HG02970 (cell line): Measurements from ENCODE around the gene AGPAT3.

Experiments
- ATAC-seq: cut with Tn5 transposase; IDR thresholded peaks from one replicate; pipeline ENCODE4 v1.9.1; 2021; ENCODE audit warnings: mild to moderate bottlenecking, moderate library complexity, moderate number of reproducible peaks; ENCODE audit not compliant: unreplicated experiment, low FRiP score

Gene AGPAT3

DNA sequence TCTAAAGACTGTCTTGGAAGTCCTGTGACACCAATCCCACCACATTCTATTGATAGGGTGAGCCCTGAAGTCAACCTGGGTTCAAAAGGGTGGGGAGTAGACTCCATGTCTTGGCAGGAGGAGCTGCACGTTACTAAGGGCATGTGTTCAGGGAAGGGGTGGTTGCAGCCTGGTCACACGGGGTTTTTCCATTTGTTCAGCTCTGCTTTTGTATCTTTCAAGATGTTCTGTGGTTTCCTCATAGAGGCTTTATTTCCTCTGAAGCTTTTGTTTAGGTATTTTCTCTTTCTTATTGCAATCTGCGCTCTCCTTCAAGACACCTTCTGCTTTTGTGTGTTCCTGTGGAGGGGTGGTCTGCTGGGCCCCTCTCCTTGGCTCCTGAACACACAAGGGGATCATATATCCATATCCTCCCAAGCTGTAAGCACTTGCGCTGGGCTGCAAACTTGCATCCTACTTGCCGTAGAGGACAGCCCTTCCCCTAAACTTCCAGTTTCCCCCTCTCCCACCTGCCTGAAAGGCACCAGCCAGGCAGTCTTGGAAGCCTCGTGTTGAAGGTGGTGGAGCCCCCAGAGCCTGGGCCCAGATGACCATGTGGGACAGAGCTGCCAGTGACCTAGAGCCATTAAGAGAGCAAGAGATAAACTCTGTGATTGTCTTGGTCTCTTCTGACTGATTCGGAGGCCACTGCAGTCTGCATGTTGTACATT is 84.6 kb downstream of the AGPAT3 start:
- ATAC-seq = no peak

DNA sequence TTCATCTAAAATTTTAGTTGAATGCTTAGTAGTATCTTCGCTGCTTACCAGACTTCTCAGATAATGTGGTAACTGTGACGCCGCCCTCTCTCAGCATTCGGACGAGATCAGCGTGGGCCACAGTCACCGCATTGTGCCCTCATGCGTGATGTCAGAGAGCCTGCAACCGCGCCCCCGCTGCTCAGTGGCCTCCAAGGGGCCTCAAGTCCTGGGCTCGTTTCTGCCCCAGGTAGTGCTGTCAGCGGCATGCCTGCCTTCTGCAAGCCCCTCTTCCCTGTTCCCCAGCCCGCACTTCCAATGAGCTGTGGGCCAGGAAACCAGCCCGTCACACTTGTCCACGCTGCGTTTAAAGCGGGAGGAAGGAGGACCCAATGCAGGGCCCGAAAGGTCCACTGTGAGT is 85.5 kb downstream of the AGPAT3 start:
- no peak for ATAC-seq

- no peak for ATAC-seq
Measured at GRCh38 chr21:43950936-43951335, 85.9 kb downstream of the AGPAT3 start.

DNA sequence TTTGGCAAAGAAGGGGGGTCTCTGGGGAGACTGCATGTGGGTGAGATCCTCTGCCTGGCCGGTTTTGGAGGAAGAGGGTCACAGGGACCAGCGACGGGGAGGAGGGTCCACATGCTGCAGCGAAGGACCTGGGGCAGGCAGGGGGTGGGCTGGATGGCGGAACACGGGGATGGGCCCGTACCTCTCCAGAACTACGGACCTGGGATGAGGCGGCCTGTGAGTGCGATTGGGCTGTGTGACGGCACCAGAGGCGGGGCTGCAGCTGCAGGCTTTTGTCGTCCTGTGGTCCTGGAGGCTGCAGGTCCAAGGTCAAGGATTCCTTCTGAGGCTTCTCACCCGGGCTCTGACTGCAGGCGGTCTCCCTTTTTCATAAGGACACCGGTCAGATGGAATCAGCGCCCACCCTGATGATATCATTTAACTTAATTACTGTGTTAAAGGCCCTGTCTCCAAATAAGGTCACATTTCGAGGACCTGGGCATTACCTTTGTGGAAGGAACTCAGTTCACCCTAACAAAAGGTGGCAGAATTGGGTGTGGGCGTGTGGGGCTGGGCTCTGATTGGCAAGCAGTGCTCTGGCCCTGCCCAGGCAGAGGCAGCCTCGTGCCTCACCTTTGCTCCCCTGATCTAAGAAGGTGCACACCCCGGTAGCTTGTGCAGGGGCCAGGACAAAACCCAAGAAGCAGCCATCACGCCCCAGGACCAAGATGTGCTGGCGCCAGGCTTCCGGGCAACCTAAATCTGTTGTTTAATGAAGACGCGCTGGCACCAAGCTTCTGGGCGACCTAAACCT is 87.1 kb downstream of the AGPAT3 start:
- ATAC-seq = no peak

DNA sequence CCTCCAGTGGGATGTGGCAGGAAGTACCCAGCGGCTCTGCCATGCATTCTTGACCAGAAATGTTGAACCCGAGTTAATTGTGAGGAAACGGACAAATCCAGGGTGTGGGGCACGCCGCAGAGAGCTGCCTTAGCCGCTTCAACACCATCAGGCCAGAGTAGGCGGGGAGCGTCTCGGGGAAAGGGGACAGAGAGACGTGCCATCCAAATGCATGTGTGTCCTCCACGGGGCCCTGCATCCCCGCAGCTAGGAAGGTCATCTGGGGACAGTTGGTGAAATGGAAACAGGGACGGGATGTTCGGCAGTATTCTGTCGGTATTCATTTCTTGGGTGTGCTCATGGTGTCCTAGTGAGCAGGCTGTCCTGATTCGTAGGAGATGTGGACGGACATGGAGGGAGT is 88.0 kb downstream of the AGPAT3 start:
- no peak for ATAC-seq

DNA sequence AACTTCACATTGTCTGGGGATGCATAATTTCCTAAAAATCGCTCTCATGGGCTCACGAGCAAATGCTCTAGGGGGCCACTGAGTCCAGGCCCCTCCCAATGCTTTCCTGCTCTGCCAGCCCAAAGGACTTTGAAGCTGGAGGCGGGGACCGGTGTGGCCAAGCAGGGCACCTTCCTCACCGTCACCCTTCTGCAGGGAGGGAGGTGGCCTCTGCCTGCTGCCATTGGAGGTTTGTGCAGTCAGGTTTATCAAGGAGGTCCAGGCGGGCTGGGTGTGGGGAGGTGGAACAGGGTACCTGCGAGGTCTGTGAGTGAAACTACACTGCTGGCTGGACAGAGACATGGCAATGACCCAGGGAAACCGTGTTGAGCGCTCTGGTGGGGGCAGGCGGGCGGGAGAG is 89.0 kb downstream of the AGPAT3 start:
- no peak for ATAC-seq

DNA sequence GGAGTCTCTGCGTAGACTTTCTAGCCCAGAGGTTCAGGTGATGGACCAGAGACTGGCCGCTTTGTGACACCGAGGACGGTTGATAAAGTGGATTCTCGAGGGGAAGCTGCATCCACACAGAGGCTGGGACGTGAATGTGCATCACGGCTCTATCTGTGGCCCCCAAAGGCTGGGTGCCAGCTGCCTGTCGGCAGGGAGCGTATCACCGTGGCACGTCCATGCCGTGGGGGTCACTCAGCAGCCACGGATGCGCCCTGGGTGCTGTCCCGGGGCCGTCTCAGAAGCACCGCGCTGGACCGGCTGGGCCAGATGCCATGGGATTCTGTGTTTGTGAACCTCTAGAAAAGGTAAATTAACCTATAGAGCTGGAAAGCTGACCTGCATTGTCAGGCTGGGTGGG is 89.9 kb downstream of the AGPAT3 start:
- no peak for ATAC-seq

- ATAC-seq = no peak
Measured at GRCh38 chr21:43956019-43956669, 91.1 kb downstream of the AGPAT3 start.

DNA sequence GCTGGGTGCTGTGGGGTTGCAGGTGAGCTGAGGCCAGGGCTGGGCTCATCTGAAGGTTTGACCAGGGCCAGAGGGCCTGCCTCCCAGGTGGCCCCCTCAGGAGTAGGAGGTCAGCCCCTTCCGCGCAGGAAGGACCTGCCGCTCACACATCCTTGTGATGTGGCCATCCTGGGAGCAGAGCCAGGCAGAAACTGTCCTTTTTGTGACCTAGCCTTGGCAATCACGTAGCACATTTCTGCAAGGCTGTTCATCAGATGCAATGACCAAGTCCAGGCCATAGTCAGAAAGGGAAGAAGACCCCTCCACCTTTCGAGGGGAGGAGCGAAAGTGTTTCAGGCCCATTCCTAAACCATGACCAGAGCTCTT is 91.6 kb downstream of the AGPAT3 start:
- ATAC-seq = no peak

DNA sequence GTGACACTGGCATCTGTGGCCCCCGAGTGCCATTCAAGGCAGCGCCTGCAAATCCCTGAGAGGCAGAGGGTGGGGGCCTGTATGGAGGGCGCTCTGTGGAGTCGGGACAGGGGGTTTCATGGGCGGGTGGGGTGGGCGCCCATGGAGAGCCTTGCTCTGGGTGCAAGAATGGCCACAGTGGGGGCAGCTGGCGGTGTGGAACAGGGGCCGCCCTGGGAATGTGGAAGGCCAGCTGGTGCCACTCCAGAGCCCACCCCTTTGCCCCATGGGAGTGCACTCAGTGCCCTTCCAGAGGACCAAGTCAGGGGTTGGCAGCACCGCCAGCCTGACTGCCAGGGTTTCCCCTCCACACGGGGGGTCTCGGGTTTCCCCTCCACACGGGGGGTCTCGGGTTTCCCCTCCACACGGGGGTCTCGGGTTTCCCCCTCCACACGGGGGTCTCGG is 92.1 kb downstream of the AGPAT3 start:
- ATAC-seq = no peak

DNA sequence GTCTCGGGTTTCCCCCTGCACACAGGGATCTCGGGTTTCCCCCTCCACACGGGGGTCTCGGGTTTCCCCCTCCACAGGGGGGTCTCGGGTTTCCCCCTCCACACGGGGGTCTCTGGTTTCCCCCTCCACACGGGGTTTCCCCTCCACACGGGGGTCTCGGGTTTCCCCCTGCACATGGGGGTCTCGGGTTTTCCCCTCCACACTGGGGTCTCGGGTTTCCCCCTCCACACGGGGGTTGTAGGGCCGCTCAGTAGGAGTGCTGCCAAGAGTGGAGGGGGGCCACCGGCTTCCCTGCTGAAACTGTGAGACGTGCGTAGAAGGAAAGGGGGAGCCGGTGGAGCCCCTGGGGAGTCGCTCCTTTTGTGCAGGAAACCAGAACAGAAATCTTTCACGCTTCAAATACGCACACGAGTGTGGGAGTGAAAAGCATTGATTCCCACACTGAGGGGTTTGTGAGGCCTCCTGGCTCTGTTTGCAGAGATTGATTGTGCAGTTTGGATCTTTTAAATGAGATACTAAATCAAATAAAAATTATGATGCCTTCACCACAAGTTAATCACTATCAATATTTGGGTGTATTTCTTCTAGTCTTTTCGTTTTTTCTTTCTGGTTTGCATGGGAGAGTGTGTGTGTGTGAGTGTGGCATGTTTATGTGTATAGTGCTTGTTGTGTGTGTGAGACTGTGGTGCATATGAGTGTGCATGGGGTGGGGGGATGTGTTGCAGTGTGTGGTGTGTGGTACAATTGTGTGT is 92.8 kb downstream of the AGPAT3 start:
- ATAC-seq = no peak

DNA sequence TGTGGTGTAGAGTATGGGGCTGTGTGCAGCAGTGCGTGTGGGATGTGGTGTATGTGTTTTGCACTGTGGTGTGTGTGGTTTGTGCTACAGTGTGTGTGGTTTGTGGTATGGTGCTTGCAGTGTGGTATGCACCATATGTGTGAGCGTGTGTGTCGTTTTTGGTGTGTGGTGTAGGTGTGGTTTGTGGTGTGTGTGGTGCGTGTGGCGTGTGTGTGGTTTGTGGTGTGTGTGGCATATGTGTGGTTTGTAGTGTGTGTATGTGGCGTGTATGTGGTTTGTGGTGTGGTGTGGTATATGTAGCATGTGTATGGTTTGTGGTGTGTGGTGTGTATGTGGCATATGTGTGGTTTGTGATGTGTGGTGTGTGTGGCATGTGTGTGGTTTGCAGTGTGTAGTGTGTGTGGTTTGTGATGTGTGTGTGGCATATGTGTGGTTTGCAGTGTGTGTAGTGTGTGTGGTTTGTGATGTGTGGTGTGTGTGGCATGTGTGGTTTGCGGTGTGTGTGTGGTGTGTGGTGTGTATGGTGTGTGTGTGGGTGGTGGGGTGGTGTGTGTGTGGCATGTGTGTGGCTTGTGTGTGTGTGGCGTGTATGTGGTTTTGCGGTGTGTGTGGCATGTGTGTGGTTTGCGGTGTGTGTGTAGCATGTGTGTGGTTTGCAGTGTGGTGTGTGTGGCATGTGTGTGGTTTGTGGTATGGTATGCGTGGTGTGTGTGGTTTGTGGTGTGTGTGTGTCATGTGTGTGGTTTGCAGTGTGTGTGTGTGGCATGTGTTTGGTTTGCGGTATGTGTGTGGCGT is 93.5 kb downstream of the AGPAT3 start:
- ATAC-seq = no peak

- ATAC-seq = no peak
Measured at GRCh38 chr21:43959231-43960116, 94.5 kb downstream of the AGPAT3 start.

DNA sequence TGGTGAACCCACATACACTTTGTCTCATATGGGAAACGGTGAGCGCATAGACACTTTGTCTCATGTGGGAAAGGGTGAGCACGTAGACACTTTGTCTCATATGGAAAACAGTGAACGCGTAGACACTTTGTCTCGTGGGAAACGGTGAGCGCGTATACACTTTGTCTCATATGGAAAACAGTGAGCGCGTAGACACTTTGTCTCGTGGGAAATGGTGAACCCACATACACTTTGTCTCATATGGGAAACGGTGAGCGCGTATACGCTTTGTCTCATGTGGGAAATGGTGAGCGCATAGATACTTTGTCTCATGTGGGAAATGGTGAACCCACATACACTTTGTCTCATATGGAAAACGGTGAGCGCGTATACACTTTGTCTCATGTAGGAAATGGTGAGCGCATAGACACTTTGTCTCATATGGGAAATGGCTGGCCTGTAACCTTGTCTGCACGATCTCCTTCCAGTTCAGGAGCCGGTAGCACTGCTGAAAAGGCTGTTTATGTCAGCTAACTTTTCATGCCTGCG is 96.4 kb downstream of the AGPAT3 start:
- ATAC-seq = no peak

GRCh38 chr21:43965911-43966585 is 101.0 kb downstream of the AGPAT3 start:
- ATAC-seq = no peak

- no peak for ATAC-seq
Measured at GRCh38 chr21:43966946-43967512, 102.0 kb downstream of the AGPAT3 start.

DNA sequence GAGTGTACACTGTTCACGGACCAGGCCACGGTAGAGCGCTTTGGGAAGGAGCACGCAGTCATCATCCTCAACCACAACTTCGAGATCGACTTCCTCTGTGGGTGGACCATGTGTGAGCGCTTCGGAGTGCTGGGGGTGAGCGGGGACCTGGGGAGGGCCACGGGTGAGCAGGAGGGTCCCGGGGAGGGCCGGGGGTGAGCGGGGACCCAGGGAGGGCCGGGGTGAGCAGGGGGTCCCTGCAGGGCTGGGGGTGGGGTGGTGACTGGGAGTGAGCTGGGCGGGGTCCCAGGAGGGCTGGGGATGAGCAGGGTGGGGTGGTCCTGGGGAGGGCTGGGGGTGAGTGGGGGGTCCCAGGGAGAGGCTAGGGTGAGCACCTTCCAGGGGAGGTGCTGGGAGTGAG is 103.0 kb downstream of the AGPAT3 start:
- ATAC-seq = no peak
